ENCODE results near the gene CHRDL1. TPM values are rescaled to one million over a fixed set of nuclear protein-coding genes. Genes with fewer than 3 reads are reported as not detected.

Gene CHRDL1
- total and polyA plus RNA-seq, 2 donors (not counting 3 experiments of a cell fraction or from before 2014, with no cell fraction given) = not detected

GRCh38 chrX:110746014-110746413 lies 49.6 kb downstream of the CHRDL1 start:
- BruUV-seq (replicated peaks) = no TSS peak
- H3K4me2 ChIP-seq (ENCODE audit: insufficient read depth, low read length) = no peak overlapping the region
- TF ChIP-seq, protein P1, sequence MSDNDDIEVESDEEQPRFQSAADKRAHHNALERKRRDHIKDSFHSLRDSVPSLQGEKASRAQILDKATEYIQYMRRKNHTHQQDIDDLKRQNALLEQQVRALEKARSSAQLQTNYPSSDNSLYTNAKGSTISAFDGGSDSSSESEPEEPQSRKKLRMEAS (IDR thresholded peaks at IDR 0.05; ENCODE audit: insufficient read depth, insufficient read length) = no peak
- TF ChIP-seq POLR2AphosphoS5 (IDR thresholded peaks at IDR 0.05; ENCODE audit: insufficient read depth, low read depth, low read length) (no peak), FOS (IDR thresholded peaks at IDR 0.05; ENCODE audit: borderline replicate concordance, insufficient read depth, low read length) (no peak)
- H3K9me1 ChIP-seq (replicated peaks; ENCODE audit: control insufficient read depth, extremely low read depth, insufficient read depth, low read length) = no peaks in the 10 kb centered on the region
- no peak for DNase-seq (ENCODE audit: low read depth, low spot score)
- ChIA-PET CTCF (no interaction called here), POLR2A (no interaction called here)
- no peak overlapping the region for H3K9ac ChIP-seq (replicated peaks; ENCODE audit: extremely low read depth, insufficient read depth, low read length)
- no peaks in the 10 kb centered on the region for H3K27me3 ChIP-seq (ENCODE audit: control insufficient read depth in 2 of 2, insufficient read depth in 2 of 2, low read length in 2 of 2)
- H3K27ac ChIP-seq (ENCODE audit: insufficient read depth, low read depth, low read length) = no peak overlapping the region
- no peaks in the 10 kb centered on the region for H3K36me3 ChIP-seq (ENCODE audit: control insufficient read depth in 2 of 2, extremely low read depth in 1 of 2, insufficient read depth in 2 of 2, low read length in 2 of 2)
- no peaks in the 10 kb centered on the region for H3K4me1 ChIP-seq (ENCODE audit: control insufficient read depth, extremely low read depth, insufficient read depth, low read length)
- no peak overlapping the region for H2AFZ ChIP-seq (ENCODE audit: low read depth, low read length)
- dilution Hi-C loops (cut with MboI; ENCODE audit: extremely low pct_ligation_motif_present, low sequenced_read_pairs) (no loop called here), intact Hi-C loops (cut with micrococcal nuclease) (no loop called here)
- no peaks in the 10 kb centered on the region for H4K20me1 ChIP-seq (replicated peaks; ENCODE audit: control insufficient read depth, extremely low read depth, insufficient read depth, low read length)
- H3K9me3 ChIP-seq (replicated peaks; ENCODE audit: control insufficient read depth, insufficient read depth, low read length) = no peaks in the 10 kb centered on the region
- no peak overlapping the region for H3K4me3 ChIP-seq (replicated peaks in 1 of 3; ENCODE audit: insufficient read depth in 1 of 3, low read depth in 1 of 3, low read length in 3 of 3)
- no peaks in the 10 kb centered on the region for H3K79me2 ChIP-seq (ENCODE audit: control insufficient read depth, insufficient read depth, low read length)
- no peak for FAIRE-seq

- no peak for FAIRE-seq
- Histone ChIP-seq H3K4me1 (ENCODE audit: control insufficient read depth, extremely low read depth, insufficient read depth, low read length) (no peaks in the 10 kb centered on the region), H2AFZ (ENCODE audit: low read depth, low read length) (no peak overlapping the region), H3K27me3 (ENCODE audit: control insufficient read depth in 2 of 2, insufficient read depth in 2 of 2, low read length in 2 of 2) (no peaks in the 10 kb centered on the region), H3K27ac (ENCODE audit: insufficient read depth, low read depth, low read length) (no peak overlapping the region), H3K4me3 (replicated peaks in 1 of 3; ENCODE audit: insufficient read depth in 1 of 3, low read depth in 1 of 3, low read length in 3 of 3) (no peak overlapping the region), H3K79me2 (ENCODE audit: control insufficient read depth, insufficient read depth, low read length) (no peaks in the 10 kb centered on the region), H3K36me3 (ENCODE audit: control insufficient read depth in 2 of 2, extremely low read depth in 1 of 2, insufficient read depth in 2 of 2, low read length in 2 of 2) (no peaks in the 10 kb centered on the region), H3K9me1 (replicated peaks; ENCODE audit: control insufficient read depth, extremely low read depth, insufficient read depth, low read length) (no peaks in the 10 kb centered on the region), H3K9me3 (replicated peaks; ENCODE audit: control insufficient read depth, insufficient read depth, low read length) (no peaks in the 10 kb centered on the region), H4K20me1 (replicated peaks; ENCODE audit: control insufficient read depth, extremely low read depth, insufficient read depth, low read length) (no peaks in the 10 kb centered on the region), H3K4me2 (ENCODE audit: insufficient read depth, low read length) (no peak overlapping the region), H3K9ac (replicated peaks; ENCODE audit: extremely low read depth, insufficient read depth, low read length) (no peak overlapping the region)
- POLR2A ChIA-PET = no interaction called here
- DNase-seq (ENCODE audit: low read depth, low spot score) = no peak
- TF ChIP-seq CTCF (IDR thresholded peaks at IDR 0.05; ENCODE audit: extremely low read depth in 1 of 2, insufficient read depth in 1 of 2, low read depth in 1 of 2, low read length in 2 of 2) = no peak
- TF ChIP-seq GATA2 (IDR thresholded peaks at IDR 0.05; ENCODE audit: insufficient read depth, insufficient read length, low read depth, low read length) = no peak
- TF ChIP-seq EZH2 (IDR thresholded peaks at IDR 0.05; ENCODE audit: borderline replicate concordance, low read depth, low read length, severe bottlenecking) = no peak
- TF ChIP-seq POLR2A (IDR thresholded peaks at IDR 0.05; ENCODE audit: low read depth, low read length) = no peak
- no peak for TF ChIP-seq POLR2AphosphoS5 (IDR thresholded peaks at IDR 0.05; ENCODE audit: insufficient read depth, low read depth, low read length)
- TF ChIP-seq MYC (IDR thresholded peaks at IDR 0.05; ENCODE audit: low read depth, low read length) = no peak
- no peak for TF ChIP-seq FOS (IDR thresholded peaks at IDR 0.05; ENCODE audit: borderline replicate concordance, insufficient read depth, low read length)
- TF ChIP-seq, protein P1 (IDR thresholded peaks at IDR 0.05; ENCODE audit: insufficient read depth, insufficient read length) = no peak
- intact Hi-C loops (cut with micrococcal nuclease) (no loop called here), dilution Hi-C loops (cut with MboI; ENCODE audit: extremely low pct_ligation_motif_present, low sequenced_read_pairs) (no loop called here)
- CTCF ChIA-PET = no interaction called here
- no TSS peak for BruUV-seq (replicated peaks)
Measured at GRCh38 chrX:110745288-110745687, 50.3 kb downstream of the CHRDL1 start.

Data from endothelial cell of umbilical vein (primary cell).